Measurements from ENCODE around the gene ZNF287.

DNA sequence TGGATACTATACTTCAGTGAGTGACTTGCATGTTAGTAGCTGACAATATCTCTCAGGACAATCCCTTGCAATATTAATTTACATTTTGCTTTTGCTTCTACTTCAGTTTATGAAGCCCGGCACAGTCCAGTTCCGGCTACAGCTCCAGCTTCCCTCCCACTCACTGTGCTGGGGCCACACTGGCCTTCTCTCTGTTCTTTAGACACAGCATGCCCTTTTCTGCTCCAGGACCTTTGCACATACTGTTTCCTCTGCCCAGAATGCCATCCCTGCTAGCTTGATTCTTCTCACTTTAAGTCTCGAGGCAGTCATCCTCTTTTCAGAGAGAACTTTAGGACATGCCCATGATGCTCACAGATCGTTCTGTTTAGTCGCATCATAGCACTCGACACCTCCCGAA lies 51.5 kb downstream of the ZNF287 start:
- TF ChIP-seq, protein P1, sequence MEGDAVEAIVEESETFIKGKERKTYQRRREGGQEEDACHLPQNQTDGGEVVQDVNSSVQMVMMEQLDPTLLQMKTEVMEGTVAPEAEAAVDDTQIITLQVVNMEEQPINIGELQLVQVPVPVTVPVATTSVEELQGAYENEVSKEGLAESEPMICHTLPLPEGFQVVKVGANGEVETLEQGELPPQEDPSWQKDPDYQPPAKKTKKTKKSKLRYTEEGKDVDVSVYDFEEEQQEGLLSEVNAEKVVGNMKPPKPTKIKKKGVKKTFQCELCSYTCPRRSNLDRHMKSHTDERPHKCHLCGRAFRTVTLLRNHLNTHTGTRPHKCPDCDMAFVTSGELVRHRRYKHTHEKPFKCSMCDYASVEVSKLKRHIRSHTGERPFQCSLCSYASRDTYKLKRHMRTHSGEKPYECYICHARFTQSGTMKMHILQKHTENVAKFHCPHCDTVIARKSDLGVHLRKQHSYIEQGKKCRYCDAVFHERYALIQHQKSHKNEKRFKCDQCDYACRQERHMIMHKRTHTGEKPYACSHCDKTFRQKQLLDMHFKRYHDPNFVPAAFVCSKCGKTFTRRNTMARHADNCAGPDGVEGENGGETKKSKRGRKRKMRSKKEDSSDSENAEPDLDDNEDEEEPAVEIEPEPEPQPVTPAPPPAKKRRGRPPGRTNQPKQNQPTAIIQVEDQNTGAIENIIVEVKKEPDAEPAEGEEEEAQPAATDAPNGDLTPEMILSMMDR (IDR thresholded peaks at IDR 0.05) = no peak
- TF ChIP-seq POLR2A (IDR thresholded peaks at IDR 0.05) = no peak
